ENCODE data around the gene TESMIN.

- no peak for TF ChIP-seq BHLHE40 (IDR thresholded peaks at IDR 0.05; ENCODE audit: low read depth, low read length)
- TF ChIP-seq CTCF (conservative IDR thresholded peaks at IDR 0.05; ENCODE audit: low read depth, low read length) = no peak
- no peak for TF ChIP-seq USF2 (IDR thresholded peaks at IDR 0.05; ENCODE audit: low read depth, low read length)
- TF ChIP-seq CHD1 (IDR thresholded peaks at IDR 0.05; ENCODE audit: low read depth, low read length) = no peak
- TF ChIP-seq SMC3 (IDR thresholded peaks at IDR 0.05; ENCODE audit: low read depth, low read length) = no peak
- TF ChIP-seq POLR2A (IDR thresholded peaks at IDR 0.05; ENCODE audit: low read depth, low read length) = no peak
- TF ChIP-seq RFX5 (IDR thresholded peaks at IDR 0.05; ENCODE audit: low read depth, low read length) = no peak
- no peak for TF ChIP-seq MAFK (IDR thresholded peaks at IDR 0.05; ENCODE audit: low read depth, low read length)
- no peak for TF ChIP-seq RCOR1 (IDR thresholded peaks at IDR 0.05; ENCODE audit: insufficient replicate concordance, low read length)
- TF ChIP-seq RAD21 (IDR thresholded peaks at IDR 0.05; ENCODE audit: low read length) = no peak
- no peak for TF ChIP-seq MAZ (IDR thresholded peaks at IDR 0.05; ENCODE audit: borderline replicate concordance, low read depth, low read length)
Observed at GRCh38 chr11:68664141-68664540, 87.2 kb downstream of the TESMIN start.

All from IMR-90 (cell line).